ENCODE results near the gene PCGF2. TPM values are rescaled to one million over a fixed set of nuclear protein-coding genes. Genes with fewer than 3 reads are reported as not detected.

Gene PCGF2
- total RNA-seq, 4 donors from 2014 or later = 3.2 to 17.0 (median 6.1) TPM

- TF ChIP-seq CTCF (IDR thresholded peaks at IDR 0.05) = no peak
- DNase-seq (ENCODE audit: low spot score) (no peak), ATAC-seq (ENCODE audit: low FRiP score) (no peak)
These were observed 31.6 kb downstream of the PCGF2 start for GRCh38 chr17:38716368-38717005.

GRCh38 chr17:38715216-38715943 is 32.8 kb downstream of the PCGF2 start:
- DNase-seq (ENCODE audit: low spot score) (no peak), ATAC-seq (ENCODE audit: low FRiP score) (no peak)
- no peak for TF ChIP-seq CTCF (IDR thresholded peaks at IDR 0.05)

GRCh38 chr17:38713456-38714075 is 34.6 kb downstream of the PCGF2 start:
- ATAC-seq (ENCODE audit: low FRiP score) (no peak), DNase-seq (ENCODE audit: low spot score) (no peak)
- no peak for TF ChIP-seq CTCF (IDR thresholded peaks at IDR 0.05)

- TF ChIP-seq CTCF (IDR thresholded peaks at IDR 0.05) = no peak
- no peak for ATAC-seq (ENCODE audit: low FRiP score)
These were observed 35.5 kb downstream of the PCGF2 start for GRCh38 chr17:38712593-38712992.

GRCh38 chr17:38711792-38712571 is 36.2 kb downstream of the PCGF2 start:
- no peak for TF ChIP-seq CTCF (IDR thresholded peaks at IDR 0.05)
- ATAC-seq (ENCODE audit: low FRiP score) (no peak), DNase-seq (ENCODE audit: low spot score) (no peak)

More at GRCh38 chr17:38712593-38712992, 35.5 kb downstream of the PCGF2 start:
- no peak for DNase-seq (ENCODE audit: low spot score)

- DNase-seq (ENCODE audit: low spot score) (no peak), ATAC-seq (ENCODE audit: low FRiP score) (no peak)
- TF ChIP-seq CTCF (IDR thresholded peaks at IDR 0.05) = no peak
These were observed 37.2 kb downstream of the PCGF2 start for GRCh38 chr17:38710985-38711384.

Data from omental fat pad (tissue), 4 donors.